GM21447 (cell line): ENCODE measurements around the gene HIF1A.

Experiments
- ATAC-seq: cut with Tn5 transposase; IDR thresholded peaks from one replicate; pipeline ENCODE4 v1.9.1; 2021; ENCODE audit not compliant: unreplicated experiment

The HIF1A gene

GRCh38 chr14:61769893-61770292 lies 74.6 kb downstream of the HIF1A start:
- ATAC-seq = no peak

GRCh38 chr14:61774861-61775260 lies 79.5 kb downstream of the HIF1A start:
- no peak for ATAC-seq

GRCh38 chr14:61780125-61780524 lies 84.8 kb downstream of the HIF1A start:
- ATAC-seq = no peak

- no peak for ATAC-seq
Observed at GRCh38 chr14:61797309-61797708, 102.0 kb downstream of the HIF1A start.
